ENCODE data around the gene TRIM22.

DNA sequence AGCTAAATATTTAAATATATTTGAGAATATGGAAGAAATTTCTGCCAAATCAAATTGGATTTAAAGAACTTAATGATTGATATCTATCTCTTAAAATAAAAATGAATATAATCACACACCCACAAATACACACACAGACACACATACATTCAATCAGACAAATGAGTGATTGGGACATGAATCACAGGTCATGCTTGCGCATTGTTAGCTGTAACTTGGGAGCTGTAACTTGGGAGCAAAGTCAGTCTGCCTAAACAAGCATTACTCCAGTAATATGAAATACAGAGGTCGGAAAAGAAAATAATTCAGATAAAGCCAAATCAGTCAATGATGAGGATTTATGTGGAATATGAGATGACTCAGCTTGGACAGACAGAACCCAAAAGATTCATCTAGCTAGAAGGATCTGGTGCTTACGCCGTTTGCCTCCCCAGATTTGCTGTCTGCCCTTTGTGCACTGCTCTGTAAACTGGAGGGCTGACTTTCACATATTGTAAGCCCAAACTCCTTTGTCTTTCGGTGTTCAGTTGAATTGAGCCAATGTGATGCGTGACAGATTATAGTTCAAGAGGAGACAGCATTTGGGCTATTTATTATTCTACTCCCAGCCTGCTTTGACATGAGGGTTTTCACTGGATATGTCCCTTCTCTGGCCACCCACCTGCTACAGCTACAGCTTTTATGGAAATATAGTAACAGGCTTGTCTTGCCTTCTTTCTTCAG, 48.2 kb downstream of the TRIM22 start:
- TF ChIP-seq POLR2A (IDR thresholded peaks at IDR 0.05) (no peak), CTCF (IDR thresholded peaks at IDR 0.05) (no peak)
